DOHH2 (cell line): ENCODE data around the gene FRK.

ENCODE experiments used
- EZH2phosphoT487 ChIP-seq: fragments of 200-600 bp; sonication (generic); IDR thresholded peaks from 2 replicates; pipeline ENCODE4 v1.6.1; 2017; ENCODE audit warnings: borderline replicate concordance, mild to moderate bottlenecking, antibody characterized with exemption, low read length, moderate library complexity, mixed read lengths
- TF ChIP-seq, protein P1 (sequence below): fragments of 200-600 bp; sonication (generic); IDR thresholded peaks from one replicate; pipeline ENCODE4 v1.5.1; 2014; ENCODE audit warnings: antibody characterized with exemption, mild to moderate bottlenecking, low read depth, low read length; ENCODE audit not compliant: poor library complexity, severe bottlenecking

GRCh38 chr6:116106146-116106545 lies 45.5 kb upstream of the FRK start:
- TF ChIP-seq, protein P1, sequence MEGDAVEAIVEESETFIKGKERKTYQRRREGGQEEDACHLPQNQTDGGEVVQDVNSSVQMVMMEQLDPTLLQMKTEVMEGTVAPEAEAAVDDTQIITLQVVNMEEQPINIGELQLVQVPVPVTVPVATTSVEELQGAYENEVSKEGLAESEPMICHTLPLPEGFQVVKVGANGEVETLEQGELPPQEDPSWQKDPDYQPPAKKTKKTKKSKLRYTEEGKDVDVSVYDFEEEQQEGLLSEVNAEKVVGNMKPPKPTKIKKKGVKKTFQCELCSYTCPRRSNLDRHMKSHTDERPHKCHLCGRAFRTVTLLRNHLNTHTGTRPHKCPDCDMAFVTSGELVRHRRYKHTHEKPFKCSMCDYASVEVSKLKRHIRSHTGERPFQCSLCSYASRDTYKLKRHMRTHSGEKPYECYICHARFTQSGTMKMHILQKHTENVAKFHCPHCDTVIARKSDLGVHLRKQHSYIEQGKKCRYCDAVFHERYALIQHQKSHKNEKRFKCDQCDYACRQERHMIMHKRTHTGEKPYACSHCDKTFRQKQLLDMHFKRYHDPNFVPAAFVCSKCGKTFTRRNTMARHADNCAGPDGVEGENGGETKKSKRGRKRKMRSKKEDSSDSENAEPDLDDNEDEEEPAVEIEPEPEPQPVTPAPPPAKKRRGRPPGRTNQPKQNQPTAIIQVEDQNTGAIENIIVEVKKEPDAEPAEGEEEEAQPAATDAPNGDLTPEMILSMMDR = no peak
- no peak for TF ChIP-seq EZH2phosphoT487
